ENCODE results near the gene MC4R. TPM values are rescaled to one million over a fixed set of nuclear protein-coding genes. Genes with fewer than 3 reads are reported as not detected.

Gene MC4R
- total RNA-seq, 1 donor from 2014 or later = not detected

DNA sequence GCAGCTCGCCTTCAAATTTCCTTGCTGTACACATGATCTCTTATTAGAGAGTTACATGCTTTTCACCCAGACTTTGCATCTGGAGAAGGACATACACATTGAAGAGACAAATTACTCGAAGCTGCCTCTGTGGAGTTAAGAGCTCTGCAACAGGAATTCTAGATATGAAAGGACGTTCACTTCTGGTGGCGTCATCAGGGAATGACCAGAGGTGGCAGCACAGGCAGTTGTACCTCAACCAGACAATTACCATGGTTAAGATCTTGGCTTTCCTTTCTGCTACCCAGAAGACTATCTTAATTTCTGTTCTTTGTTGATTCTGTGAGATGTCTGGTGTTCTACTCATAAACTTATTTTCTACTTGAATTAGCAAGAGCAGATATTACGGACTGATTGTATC is 39.1 kb upstream of the MC4R start:
- Histone ChIP-seq H3K9me3 (no peaks in the 10 kb centered on the region), H3K27me3 (no peaks in the 10 kb centered on the region), H3K36me3 (no peaks in the 10 kb centered on the region), H3K4me3 (no peak overlapping the region), H3K4me1 (no peaks in the 10 kb centered on the region), H3K27ac (no peak overlapping the region)
- DNase-seq (ENCODE audit: extremely low spot score in 2 of 2) = no peak
- TF ChIP-seq POLR2AphosphoS5 (IDR thresholded peaks at IDR 0.05; ENCODE audit: insufficient read depth in 1 of 2, low read depth in 1 of 2) (no peak), POLR2A (IDR thresholded peaks at IDR 0.05) (no peak)
- TF ChIP-seq, protein P1, sequence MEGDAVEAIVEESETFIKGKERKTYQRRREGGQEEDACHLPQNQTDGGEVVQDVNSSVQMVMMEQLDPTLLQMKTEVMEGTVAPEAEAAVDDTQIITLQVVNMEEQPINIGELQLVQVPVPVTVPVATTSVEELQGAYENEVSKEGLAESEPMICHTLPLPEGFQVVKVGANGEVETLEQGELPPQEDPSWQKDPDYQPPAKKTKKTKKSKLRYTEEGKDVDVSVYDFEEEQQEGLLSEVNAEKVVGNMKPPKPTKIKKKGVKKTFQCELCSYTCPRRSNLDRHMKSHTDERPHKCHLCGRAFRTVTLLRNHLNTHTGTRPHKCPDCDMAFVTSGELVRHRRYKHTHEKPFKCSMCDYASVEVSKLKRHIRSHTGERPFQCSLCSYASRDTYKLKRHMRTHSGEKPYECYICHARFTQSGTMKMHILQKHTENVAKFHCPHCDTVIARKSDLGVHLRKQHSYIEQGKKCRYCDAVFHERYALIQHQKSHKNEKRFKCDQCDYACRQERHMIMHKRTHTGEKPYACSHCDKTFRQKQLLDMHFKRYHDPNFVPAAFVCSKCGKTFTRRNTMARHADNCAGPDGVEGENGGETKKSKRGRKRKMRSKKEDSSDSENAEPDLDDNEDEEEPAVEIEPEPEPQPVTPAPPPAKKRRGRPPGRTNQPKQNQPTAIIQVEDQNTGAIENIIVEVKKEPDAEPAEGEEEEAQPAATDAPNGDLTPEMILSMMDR (IDR thresholded peaks at IDR 0.05) = no peak
- intact Hi-C loops (cut with DNase I) = no loop called here

DNA sequence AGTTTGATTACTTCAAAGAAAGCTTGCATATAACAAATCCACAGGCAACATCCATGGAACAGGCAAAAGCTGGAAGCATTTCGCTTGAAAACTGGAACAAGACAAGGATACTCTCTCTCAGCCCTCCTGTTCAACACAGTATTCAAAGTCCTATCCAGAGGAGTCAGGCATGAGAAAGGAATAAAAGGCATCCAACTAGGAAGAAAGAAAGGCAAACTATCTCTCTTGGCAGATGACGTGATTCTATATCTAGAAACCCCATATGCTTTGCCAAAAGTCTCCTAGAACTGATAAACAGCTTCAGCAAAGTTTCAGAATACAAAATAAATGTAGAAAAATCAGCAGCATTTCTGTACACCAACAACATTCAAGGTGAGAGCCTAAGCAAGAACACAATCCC is 34.1 kb upstream of the MC4R start:
- intact Hi-C loops (cut with DNase I) = no loop called here
- Histone ChIP-seq H3K4me3 (no peak overlapping the region), H3K4me1 (no peaks in the 10 kb centered on the region), H3K27me3 (no peaks in the 10 kb centered on the region), H3K9me3 (no peaks in the 10 kb centered on the region), H3K36me3 (no peaks in the 10 kb centered on the region), H3K27ac (no peak overlapping the region)
- TF ChIP-seq, protein P1 (IDR thresholded peaks at IDR 0.05) = no peak
- TF ChIP-seq POLR2AphosphoS5 (IDR thresholded peaks at IDR 0.05; ENCODE audit: insufficient read depth in 1 of 2, low read depth in 1 of 2) (no peak), POLR2A (IDR thresholded peaks at IDR 0.05) (no peak)
- DNase-seq (ENCODE audit: extremely low spot score in 2 of 2) = no peak

DNA sequence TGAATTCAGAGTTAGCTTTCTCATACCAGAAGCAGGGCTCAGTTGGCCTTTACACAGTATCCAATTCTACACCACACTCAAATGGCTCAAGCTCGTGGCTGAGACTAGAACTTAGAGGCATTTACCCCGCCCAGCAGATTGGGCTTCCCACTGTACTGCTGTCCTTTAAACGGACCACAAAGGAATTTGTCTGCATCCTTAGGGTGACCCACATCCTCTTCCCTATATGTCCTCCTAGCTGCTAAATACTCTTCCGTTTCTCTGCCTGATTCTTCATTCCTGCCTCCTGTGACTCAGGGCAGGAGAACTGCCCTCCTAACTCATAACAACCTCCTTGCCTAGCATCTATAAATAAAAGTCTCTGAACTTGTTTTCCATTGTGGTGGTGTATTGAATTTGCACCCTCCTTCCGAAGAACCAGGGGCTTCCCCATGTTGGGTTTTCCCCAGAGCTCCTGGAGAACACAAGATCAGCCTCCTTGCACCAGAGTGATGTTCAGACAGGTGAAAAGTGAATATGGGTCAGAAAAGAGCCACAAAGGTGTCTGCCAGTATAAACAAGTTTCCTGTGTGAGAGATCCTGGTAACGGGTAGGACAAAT is 32.0 kb upstream of the MC4R start:
- no peak for DNase-seq (ENCODE audit: extremely low spot score in 2 of 2)
- TF ChIP-seq POLR2AphosphoS5 (IDR thresholded peaks at IDR 0.05; ENCODE audit: insufficient read depth in 1 of 2, low read depth in 1 of 2) = no peak
- TF ChIP-seq, protein P1 (IDR thresholded peaks at IDR 0.05) = no peak
- TF ChIP-seq POLR2A (IDR thresholded peaks at IDR 0.05) = no peak
- intact Hi-C loops (cut with DNase I) = no loop called here
- Histone ChIP-seq H3K36me3 (no peaks in the 10 kb centered on the region), H3K9me3 (no peaks in the 10 kb centered on the region), H3K4me3 (no peak overlapping the region), H3K4me1 (no peaks in the 10 kb centered on the region), H3K27ac (no peak overlapping the region), H3K27me3 (no peaks in the 10 kb centered on the region)

DNA sequence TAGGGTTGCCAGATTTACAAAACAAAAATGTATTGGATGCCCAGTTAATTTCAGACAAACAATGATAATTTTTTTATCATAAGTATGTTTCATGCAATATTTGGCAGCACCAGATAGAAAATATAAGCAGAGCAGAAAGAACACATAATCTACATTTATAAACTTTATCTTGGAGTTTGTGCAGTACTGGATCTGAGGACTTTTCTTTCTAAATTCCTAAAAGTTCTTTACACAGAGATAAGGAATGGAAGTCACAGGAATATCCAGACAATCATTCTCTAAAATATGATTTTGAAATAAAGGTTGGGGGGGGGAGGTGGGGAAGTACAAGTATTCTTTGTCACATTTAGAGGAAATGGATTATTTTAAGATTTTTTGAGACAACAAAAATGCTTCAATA is 28.8 kb upstream of the MC4R start:
- no peaks in the 10 kb centered on the region for H3K9me3 ChIP-seq
- H3K27me3 ChIP-seq = no peaks in the 10 kb centered on the region
- no peak for DNase-seq (ENCODE audit: extremely low spot score in 2 of 2)
- H3K36me3 ChIP-seq = no peaks in the 10 kb centered on the region
- intact Hi-C loops (cut with DNase I) = no loop called here
- H3K27ac ChIP-seq = no peak overlapping the region
- no peaks in the 10 kb centered on the region for H3K4me1 ChIP-seq
- TF ChIP-seq POLR2AphosphoS5 (IDR thresholded peaks at IDR 0.05; ENCODE audit: insufficient read depth in 1 of 2, low read depth in 1 of 2) (no peak), POLR2A (IDR thresholded peaks at IDR 0.05) (no peak)
- TF ChIP-seq, protein P1 (IDR thresholded peaks at IDR 0.05) = no peak
- H3K4me3 ChIP-seq = no peak overlapping the region

DNA sequence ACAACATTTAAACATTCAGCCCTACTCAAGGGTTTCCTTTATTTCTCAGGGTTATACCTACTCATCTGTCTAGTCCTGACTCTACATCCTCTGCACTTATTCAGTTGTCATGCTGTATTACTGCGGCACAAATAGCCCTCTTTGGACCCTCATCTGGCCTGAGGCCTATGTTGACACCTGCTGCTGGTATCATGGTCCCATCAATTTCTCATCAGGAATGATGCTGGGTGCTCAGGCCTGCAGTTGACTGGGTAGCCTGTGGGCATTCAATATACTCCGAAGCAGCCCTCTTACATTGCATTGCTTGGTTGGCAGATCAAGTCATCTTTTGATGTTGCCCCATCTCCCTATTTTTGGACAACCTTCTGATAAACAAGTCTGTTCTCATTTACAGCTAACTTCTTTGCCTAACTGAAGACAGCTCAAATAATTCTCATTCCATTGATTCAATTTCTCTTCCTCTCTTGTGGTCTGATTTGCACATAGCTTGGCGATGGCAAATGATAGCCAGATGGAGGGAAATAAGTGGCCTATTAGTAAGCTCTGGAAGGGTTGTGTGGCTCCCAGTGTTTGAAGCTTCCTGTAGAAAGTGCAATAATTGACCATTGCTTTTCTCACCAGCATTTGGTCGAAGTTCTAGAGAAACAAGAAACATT is 19.1 kb upstream of the MC4R start:
- H3K27me3 ChIP-seq = no peaks in the 10 kb centered on the region
- no peaks in the 10 kb centered on the region for H3K4me1 ChIP-seq
- intact Hi-C loops (cut with DNase I) = no loop called here
- no peak for TF ChIP-seq POLR2AphosphoS5 (IDR thresholded peaks at IDR 0.05; ENCODE audit: insufficient read depth in 1 of 2, low read depth in 1 of 2)
- TF ChIP-seq, protein P1 (IDR thresholded peaks at IDR 0.05) = no peak
- no peak for TF ChIP-seq POLR2A (IDR thresholded peaks at IDR 0.05)
- no peak overlapping the region for H3K4me3 ChIP-seq
- H3K27ac ChIP-seq = no peak overlapping the region
- DNase-seq (ENCODE audit: extremely low spot score in 2 of 2) = no peak
- no peaks in the 10 kb centered on the region for H3K9me3 ChIP-seq
- no peaks in the 10 kb centered on the region for H3K36me3 ChIP-seq
